Thoracic aorta (tissue), 2 donors: ENCODE measurements around the gene CNR2. TPM values are rescaled to one million over a fixed set of nuclear protein-coding genes. Genes with fewer than 3 reads are reported as not detected.

ENCODE experiments used
- ATAC-seq: fragments of 150-250 bp; one replicate; pipeline ENCODE4 v1.8.0; 2017; ENCODE audit warnings: low read depth; ENCODE audit not compliant: insufficient number of reproducible peaks, low FRiP score
- DNase-seq: peaks from one replicate; pipeline ENCODE4 v3.0.0-alpha.2; 2020; ENCODE audit warnings: low spot score
- H3K27ac ChIP-seq, 2 donors: fragments of 200-600 bp; sonication (generic); 1 replicate in 1 of 2; 2 replicates in 1 of 2; pipeline ENCODE4 v1.5.1; 2016; ENCODE audit warnings: mild to moderate bottlenecking in 2 of 2, moderate library complexity in 2 of 2
- H3K27me3 ChIP-seq: fragments of 200-600 bp; sonication (generic); replicated peaks from 2 replicates; pipeline ENCODE4 v1.6.0; 2016; ENCODE audit warnings: mild to moderate bottlenecking; ENCODE audit not compliant: insufficient read depth
- H3K36me3 ChIP-seq: fragments of 200-600 bp; sonication (generic); one replicate; pipeline ENCODE4 v1.5.1; 2016
- H3K4me1 ChIP-seq, 2 donors: fragments of 200-600 bp; sonication (generic); 1 replicate in 1 of 2; 2 replicates in 1 of 2; pipeline versions ENCODE4 v1.5.1 to v1.6.0; 2016; ENCODE audit warnings: low read depth in 2 of 2, mild to moderate bottlenecking in 1 of 2; ENCODE audit not compliant: control insufficient read depth in 1 of 2
- H3K4me3 ChIP-seq: fragments of 200-600 bp; sonication (generic); 2 replicates; pipeline ENCODE4 v1.5.1; 2016; ENCODE audit warnings: mild to moderate bottlenecking
- H3K9me3 ChIP-seq: fragments of 200-600 bp; sonication (generic); 2 replicates; pipeline ENCODE4 v1.5.1; 2016
- CTCF ChIP-seq: fragments of 200-600 bp; sonication (generic); IDR thresholded peaks from one replicate; pipeline ENCODE4 v1.5.1; 2019; ENCODE audit warnings: antibody characterized with exemption
- total RNA-seq, 2 donors: library from RNA; depleted of rRNA; stranded (reverse); fragments of >200 nt; gene quantifications; one replicate each; pipeline versions ENCODE4 v1.1.0 to v1.2.3, GENCODE V29; 2016

CNR2 gene
- total RNA-seq, 2 donors from 2014 or later: 0.41 TPM; not detected in 1

GRCh38 chr1:23882746-23883145 is 30.4 kb downstream of the CNR2 start:
- H3K4me1 ChIP-seq: no peaks in the 10 kb centered on the region
- no peaks in the 10 kb centered on the region for H3K36me3 ChIP-seq
- DNase-seq (no peak), ATAC-seq (no peak)
- H3K9me3 ChIP-seq: peaks cover 22% of the 10 kb centered on the region
- H3K27ac ChIP-seq: no peak overlapping the region
- H3K27me3 ChIP-seq: no peaks in the 10 kb centered on the region
- TF ChIP-seq CTCF: no peak
- H3K4me3 ChIP-seq: no peak overlapping the region

GRCh38 chr1:23879809-23880208 is 33.4 kb downstream of the CNR2 start:
- peaks cover 24% of the 10 kb centered on the region for H3K9me3 ChIP-seq
- H3K4me3 ChIP-seq: no peak overlapping the region
- H3K27ac ChIP-seq: no peak overlapping the region
- no peak for DNase-seq
- no peaks in the 10 kb centered on the region for H3K27me3 ChIP-seq
- H3K4me1 ChIP-seq: no peaks in the 10 kb centered on the region
- TF ChIP-seq CTCF: no peak
- ATAC-seq: no peak
- no peaks in the 10 kb centered on the region for H3K36me3 ChIP-seq

- Histone ChIP-seq H3K4me3 (no peak overlapping the region), H3K36me3 (no peaks in the 10 kb centered on the region), H3K4me1 (no peaks in the 10 kb centered on the region), H3K27ac (no peak overlapping the region), H3K9me3 (peaks cover 24% of the 10 kb centered on the region), H3K27me3 (no peaks in the 10 kb centered on the region)
- no peak for DNase-seq
- TF ChIP-seq CTCF: no peak
- ATAC-seq: no peak
These were observed 34.5 kb downstream of the CNR2 start for GRCh38 chr1:23878668-23879067.

GRCh38 chr1:23875382-23875781 is 37.8 kb downstream of the CNR2 start:
- no peak for TF ChIP-seq CTCF
- Histone ChIP-seq H3K4me3 (no peak overlapping the region), H3K36me3 (no peaks in the 10 kb centered on the region), H3K27me3 (no peaks in the 10 kb centered on the region), H3K27ac (no peak overlapping the region), H3K9me3 (peaks cover 24% of the 10 kb centered on the region), H3K4me1 (no peaks in the 10 kb centered on the region)
- no peak for ATAC-seq
- no peak for DNase-seq

- Histone ChIP-seq H3K27me3 (no peaks in the 10 kb centered on the region), H3K27ac (no peak overlapping the region), H3K4me3 (no peak overlapping the region), H3K4me1 (peaks cover 3 to 8% of the 10 kb centered on the region in 2 donors), H3K36me3 (no peaks in the 10 kb centered on the region), H3K9me3 (no peaks in the 10 kb centered on the region)
- no peak for ATAC-seq
- no peak for DNase-seq
- TF ChIP-seq CTCF: no peak
These were observed 40.7 kb downstream of the CNR2 start for GRCh38 chr1:23872421-23872820.
